GM19452 (cell line): ENCODE measurements around the gene SNAPC3.
A peak's percentile ranks its signal among the peaks of the same experiment; 100 is the strongest.
"Not testable (repeated sequence)": the region's sequence is repeated elsewhere in the genome, so short reads cannot be mapped to it uniquely, and the experiment has no call there.

Source experiments
- ATAC-seq: cut with Tn5 transposase; IDR thresholded peaks from one replicate; pipeline ENCODE4 v1.9.1; 2021; ENCODE audit not compliant: unreplicated experiment

The SNAPC3 gene

DNA sequence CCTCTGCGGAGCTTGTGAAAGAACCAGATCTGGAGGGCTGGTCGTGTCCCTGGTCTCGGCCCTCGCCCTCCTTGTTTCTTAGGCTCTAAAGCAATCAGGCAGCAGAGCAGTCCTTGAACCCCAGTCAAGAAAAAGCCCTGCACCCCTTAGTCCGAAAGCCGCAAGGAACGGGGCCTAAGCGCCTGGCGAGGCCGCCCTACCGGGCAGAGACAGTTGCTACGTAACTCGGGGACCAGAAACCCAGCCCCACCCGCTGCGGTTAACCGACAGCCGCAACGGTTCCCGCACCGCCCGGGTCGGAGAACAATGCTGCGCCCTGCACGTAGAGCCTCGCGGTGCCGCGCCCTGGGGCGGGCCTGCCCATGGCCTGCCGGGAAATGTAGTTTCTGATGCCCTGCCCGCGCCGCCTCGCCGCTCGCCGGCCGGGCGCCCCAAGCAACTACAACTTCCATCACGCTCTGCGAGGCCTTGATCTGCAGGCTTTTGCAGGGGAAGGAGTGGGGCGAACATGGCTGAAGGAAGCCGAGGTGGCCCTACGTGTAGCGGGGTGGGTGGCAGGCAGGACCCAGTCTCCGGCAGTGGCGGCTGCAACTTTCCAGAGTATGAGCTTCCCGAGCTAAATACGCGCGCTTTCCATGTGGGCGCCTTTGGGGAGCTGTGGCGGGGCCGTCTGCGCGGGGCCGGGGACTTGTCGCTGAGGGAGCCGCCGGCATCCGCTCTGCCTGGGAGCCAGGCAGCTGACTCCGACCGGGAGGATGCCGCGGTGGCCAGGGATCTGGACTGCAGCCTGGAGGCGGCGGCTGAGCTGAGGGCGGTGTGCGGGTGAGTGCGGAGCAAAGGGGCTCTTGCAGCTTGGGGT is at the start of gene SNAPC3:
Gene SNAPC3, plus strand, starts transcription at position 505 of the 859 bp plus-strand sequence. Its CDS starts 4 bp downstream, at position 509.
- ATAC-seq, result peak; percentile 98

- no peak for ATAC-seq
These were observed 48.8 kb upstream of the SNAPC3 start for GRCh38 chr9:15373881-15374280.

DNA sequence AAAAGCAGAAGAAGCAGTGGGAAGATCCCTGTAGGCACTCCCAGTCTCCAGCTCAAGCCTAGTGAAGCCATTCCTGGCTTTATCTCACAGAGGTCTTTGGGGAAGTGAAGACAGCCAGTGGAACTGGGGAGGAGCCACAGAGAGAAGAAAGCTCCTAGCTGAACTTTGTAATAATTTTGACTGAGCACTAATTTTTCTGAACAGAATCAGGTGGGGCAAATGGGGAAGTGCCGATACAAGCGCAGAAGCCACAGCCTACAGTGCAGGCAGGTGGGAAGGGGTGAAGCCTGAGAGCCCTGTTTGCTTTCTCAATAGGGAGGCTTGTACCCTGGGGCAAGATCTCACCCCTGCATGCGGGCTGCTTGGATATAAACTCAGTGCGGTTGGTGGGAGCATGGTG is 48.4 kb upstream of the SNAPC3 start:
- no peak for ATAC-seq

- ATAC-seq, result no peak
These were observed 47.9 kb upstream of the SNAPC3 start for GRCh38 chr9:15374825-15375224.

- ATAC-seq, result no peak
These were observed 44.8 kb upstream of the SNAPC3 start for GRCh38 chr9:15377625-15378540.

DNA sequence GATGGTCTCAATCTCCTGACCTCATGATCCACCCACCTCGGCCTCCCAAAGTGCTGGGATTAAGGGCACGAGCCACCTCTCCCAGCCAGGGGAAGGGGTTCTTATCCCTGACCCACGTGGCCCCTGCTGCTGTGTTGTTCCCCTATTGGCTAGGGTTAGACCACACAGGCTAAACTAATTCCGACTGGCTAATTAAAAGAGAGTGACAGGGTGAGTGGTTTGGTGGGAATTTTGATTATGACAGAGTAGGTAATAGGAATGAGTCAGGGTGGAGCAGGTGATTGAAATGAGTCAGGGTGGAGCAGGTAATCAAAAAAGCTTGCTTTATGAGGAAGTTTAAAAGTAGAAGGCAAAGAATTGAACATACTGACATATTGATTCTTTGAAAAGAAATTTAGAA is 43.4 kb upstream of the SNAPC3 start:
- ATAC-seq, result not testable (repeated sequence)

DNA sequence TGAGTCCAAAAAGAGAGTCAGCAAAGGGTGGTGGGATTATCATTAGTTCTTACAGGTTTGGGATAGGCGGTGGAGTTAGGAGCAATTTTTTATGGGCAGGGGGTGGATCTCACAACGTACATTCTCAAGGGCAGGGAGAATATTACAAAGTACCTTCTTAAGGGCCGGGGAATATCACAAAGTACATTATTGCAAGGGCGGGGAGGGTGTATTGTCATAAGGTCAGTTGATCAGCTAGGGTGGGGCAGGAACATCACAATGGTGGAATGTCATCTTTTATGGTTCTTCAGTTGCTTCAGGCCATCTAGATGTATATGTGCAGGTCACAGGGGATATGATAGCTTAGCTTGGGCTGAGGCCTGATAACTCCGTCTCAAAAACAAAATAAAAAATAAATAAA is 42.8 kb upstream of the SNAPC3 start:
- not testable (repeated sequence) for ATAC-seq

DNA sequence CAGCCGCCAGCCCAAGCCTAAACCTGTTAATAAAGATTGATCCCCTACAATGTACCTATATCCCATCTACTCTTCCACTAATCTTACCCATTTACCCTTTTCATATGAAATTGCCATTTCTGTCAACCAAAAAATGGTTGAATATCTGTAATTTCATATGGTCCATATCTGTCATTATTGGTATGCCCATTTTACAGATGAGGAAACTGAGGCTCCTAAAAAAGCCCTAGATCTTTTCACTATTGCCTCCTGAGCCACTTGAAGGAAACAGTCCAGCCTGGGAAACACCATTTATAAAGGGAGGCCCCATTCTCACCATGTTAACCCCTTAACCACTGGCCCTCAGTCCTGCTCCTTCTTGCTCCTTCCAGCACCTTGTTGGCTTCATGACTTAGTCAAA is 41.2 kb upstream of the SNAPC3 start:
- no peak for ATAC-seq

- no peak for ATAC-seq
These were observed 36.2 kb upstream of the SNAPC3 start for GRCh38 chr9:15386465-15386864.

- ATAC-seq, result no peak
These were observed 33.5 kb upstream of the SNAPC3 start for GRCh38 chr9:15389173-15389572.

DNA sequence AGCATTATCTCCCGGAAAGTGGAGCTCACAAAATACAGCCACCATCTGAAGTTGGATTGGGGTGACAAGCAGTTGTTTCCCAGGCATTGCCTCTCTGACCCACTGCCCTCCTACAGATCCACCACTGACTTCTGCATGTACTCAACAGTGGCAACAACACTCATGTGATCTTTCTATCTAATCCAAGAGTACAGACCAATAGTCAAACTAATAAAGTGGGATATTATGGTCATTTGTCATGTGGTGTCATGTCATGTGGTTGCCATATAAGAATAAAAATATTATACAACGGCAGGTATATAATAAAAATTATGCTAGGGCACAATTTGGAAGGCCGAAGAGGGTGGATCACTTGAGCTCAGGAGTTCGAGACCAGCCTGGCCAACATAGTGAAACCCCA is 33.0 kb upstream of the SNAPC3 start:
- ATAC-seq, result no peak

- no peak for ATAC-seq
These were observed 32.5 kb upstream of the SNAPC3 start for GRCh38 chr9:15390201-15390600.

DNA sequence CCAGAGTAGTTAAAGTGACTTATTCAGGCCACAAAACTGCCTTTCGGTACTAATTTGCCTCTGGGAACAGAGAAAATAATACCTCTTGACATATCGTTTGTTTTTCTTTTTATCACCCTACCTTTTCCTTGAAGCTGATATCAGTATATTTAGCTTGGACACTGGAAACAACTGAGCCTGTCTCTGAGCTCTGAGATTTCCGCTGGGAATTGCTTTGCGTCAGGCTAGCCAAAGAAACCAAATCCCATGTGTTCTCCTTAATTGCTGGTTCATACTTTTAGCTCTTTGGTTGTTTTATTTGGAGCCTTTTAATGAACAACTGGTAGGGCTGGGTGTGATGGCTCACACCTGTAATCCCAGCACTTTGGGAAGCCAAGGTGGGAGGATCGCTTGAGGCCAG is 30.3 kb upstream of the SNAPC3 start:
- no peak for ATAC-seq

DNA sequence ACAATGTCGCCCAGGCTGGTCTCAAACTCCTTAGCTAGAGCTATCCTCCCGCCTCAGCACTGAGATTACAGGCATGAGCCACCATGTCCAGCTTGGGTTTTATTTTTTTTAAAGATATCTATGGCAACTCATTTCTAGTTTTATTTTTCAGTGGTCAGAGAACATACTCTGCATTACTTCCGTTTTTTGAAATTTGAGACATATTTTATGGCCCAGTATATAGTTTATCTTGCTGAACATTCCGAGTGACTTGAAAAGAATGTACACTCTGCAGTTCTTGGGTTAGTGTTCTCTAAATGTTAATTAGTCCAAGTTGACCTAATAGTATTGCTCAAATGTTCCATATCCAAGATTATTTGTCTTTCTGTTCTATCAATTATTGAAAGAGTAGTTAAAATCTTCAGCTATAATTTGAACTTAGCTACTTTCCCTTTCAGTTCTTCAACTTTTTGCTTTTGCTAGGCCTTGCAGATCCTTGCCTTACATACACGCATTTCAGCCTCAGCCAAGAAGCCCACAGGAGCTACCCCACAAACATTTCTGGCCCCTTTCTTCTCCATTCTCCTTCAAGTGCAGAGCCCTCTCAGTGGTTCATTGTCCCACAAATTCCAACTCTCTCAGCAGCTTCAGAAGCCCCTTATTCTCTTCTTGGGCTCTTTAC is 22.3 kb upstream of the SNAPC3 start:
- no peak for ATAC-seq

- no peak for ATAC-seq
These were observed 21.4 kb upstream of the SNAPC3 start for GRCh38 chr9:15401266-15401665.

DNA sequence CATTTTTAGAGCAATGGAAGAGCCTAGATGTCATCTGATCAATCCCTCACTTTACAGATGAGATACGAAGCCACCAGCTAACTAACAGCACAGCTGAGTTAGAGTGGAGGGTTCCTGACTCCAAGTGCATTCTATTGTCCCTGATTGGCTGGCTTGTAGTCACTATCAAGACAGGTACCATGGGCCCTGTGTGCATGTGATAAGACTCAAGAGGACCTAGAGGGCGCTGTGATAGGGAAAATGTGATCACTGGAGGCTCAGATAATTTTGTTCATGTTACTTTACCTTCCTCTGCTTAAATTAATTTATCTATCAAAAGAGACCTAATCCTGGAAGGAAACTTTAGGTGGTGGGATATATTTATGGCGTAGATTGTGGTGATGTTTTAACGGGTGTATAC is 19.5 kb upstream of the SNAPC3 start:
- no peak for ATAC-seq

DNA sequence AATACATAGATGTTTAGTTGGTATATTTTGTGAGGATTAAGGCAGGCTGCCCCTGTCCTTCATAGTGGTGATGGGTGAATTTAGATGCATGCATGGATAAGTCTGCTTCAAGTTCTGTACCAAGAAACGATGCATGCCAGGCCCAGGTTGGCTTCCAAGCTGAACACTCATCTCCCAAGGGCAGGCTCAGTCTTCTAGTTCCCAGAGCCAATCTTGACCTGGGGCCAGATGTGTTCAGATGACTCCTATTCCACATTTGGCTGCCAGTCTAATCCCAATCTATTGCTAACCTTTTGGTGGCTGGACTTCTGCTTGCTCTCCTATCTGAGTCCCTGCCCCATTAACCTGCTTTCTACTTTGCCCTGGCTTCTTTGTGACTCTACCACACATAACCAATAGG is 18.5 kb upstream of the SNAPC3 start:
- no peak for ATAC-seq

GRCh38 chr9:15416880-15417279 is 5.8 kb upstream of the SNAPC3 start:
- no peak for ATAC-seq

GRCh38 chr9:15417626-15418025 is 5.0 kb upstream of the SNAPC3 start:
- ATAC-seq, result no peak

DNA sequence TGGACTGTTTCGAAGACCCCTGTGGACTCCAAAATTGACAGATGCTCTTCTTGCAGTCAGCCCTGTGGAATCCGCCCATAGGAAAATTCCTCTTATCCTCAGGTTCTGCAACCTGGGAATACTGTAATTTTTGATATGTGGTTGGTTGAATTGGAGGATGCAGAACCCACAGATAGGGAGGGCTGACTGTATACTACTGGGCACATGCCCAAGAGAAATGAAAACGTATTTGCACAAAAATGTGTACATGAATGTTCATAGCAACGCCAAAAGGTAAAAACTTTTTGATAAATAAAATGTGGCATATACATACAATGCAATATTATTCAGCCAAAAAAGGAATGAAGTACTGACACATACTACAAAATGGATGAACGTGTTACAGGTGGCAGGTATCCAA is 1.9 kb upstream of the SNAPC3 start:
- no peak for ATAC-seq

- ATAC-seq, result no peak
These were observed 1.1 kb upstream of the SNAPC3 start for GRCh38 chr9:15421532-15421931.
